ENCODE results near the gene FAM219A. TPM values are rescaled to one million over a fixed set of nuclear protein-coding genes. Genes with fewer than 3 reads are reported as not detected.
A peak's percentile ranks its signal among the peaks of the same experiment; 100 is the strongest.

Gene FAM219A
- total RNA-seq, 1 experiment from 2014 or later: 14.7 TPM

- H3K27me3 ChIP-seq (replicated peaks; ENCODE audit: control insufficient read depth, insufficient read depth, low read length): no peaks in the 10 kb centered on the region
- Mint-ChIP-seq H3K9me3 (ENCODE audit: unreplicated experiment) (no peaks in the 10 kb centered on the region), H3K4me3 (ENCODE audit: unreplicated experiment) (peak overlapping the region; percentile 81), H3K27me3 (ENCODE audit: insufficient read depth, unreplicated experiment) (no peaks in the 10 kb centered on the region), H3K27ac (ENCODE audit: unreplicated experiment) (peak overlapping the region; percentile 59), H3K4me1 (ENCODE audit: low read depth, unreplicated experiment) (peaks cover 16% of the 10 kb centered on the region), H3K36me3 (ENCODE audit: insufficient read depth, unreplicated experiment) (peaks cover 8% of the 10 kb centered on the region)
- POLR2A ChIA-PET: no interaction called here
- CTCF ChIA-PET: no interaction called here
- no peak for DNase-seq
- H3K4me3 ChIP-seq (ENCODE audit: low read depth, low read length): no peak overlapping the region
- no peaks in the 10 kb centered on the region; the same call in 1 of the 2 replicates for H3K4me1 ChIP-seq
- no TSS peak for BruUV-seq (replicated peaks)
- no peak for TF ChIP-seq CTCF (IDR thresholded peaks at IDR 0.05; ENCODE audit: insufficient read depth in 1 of 2, low read depth in 1 of 2, low read length in 1 of 2, severe bottlenecking in 1 of 2, unreplicated experiment in 1 of 2)
- no peaks in the 10 kb centered on the region for H3K36me3 ChIP-seq (ENCODE audit: control insufficient read depth, insufficient read depth, low read length)
- intact Hi-C loops (cut with micrococcal nuclease; ENCODE audit: unreplicated experiment): loop anchor here (2.0 kb wide), 1 partner anchor 83 kb away; the partner anchor contains the start of gene MYORG
- no peaks in the 10 kb centered on the region for H3K9me3 ChIP-seq
Observed at GRCh38 chr9:34459941-34460340, 1.6 kb upstream of the FAM219A start.

GRCh38 chr9:34459356-34459755 is 986 bp upstream of the FAM219A start:
- H3K4me3 ChIP-seq (ENCODE audit: low read depth, low read length): no peak overlapping the region
- H3K36me3 Mint-ChIP-seq (ENCODE audit: insufficient read depth, unreplicated experiment): peaks cover 8% of the 10 kb centered on the region
- BruUV-seq (replicated peaks): no TSS peak
- H3K4me1 Mint-ChIP-seq (ENCODE audit: low read depth, unreplicated experiment): peaks cover 16% of the 10 kb centered on the region
- H3K27me3 Mint-ChIP-seq (ENCODE audit: insufficient read depth, unreplicated experiment): no peaks in the 10 kb centered on the region
- H3K9me3 Mint-ChIP-seq (ENCODE audit: unreplicated experiment): no peaks in the 10 kb centered on the region
- ChIA-PET CTCF (interaction anchor here (1.7 kb wide), 1 partner anchor 83 kb away, joined by 4 read pairs; the partner anchor contains the start of gene MYORG), POLR2A (no interaction called here)
- H3K4me1 ChIP-seq: no peaks in the 10 kb centered on the region; the same call in 1 of the 2 replicates
- no peaks in the 10 kb centered on the region for H3K9me3 ChIP-seq
- peak overlapping the region; percentile 81 for H3K4me3 Mint-ChIP-seq (ENCODE audit: unreplicated experiment)
- no peak for DNase-seq
- TF ChIP-seq CTCF (IDR thresholded peaks at IDR 0.05; ENCODE audit: insufficient read depth in 1 of 2, low read depth in 1 of 2, low read length in 1 of 2, severe bottlenecking in 1 of 2, unreplicated experiment in 1 of 2): no peak
- H3K36me3 ChIP-seq (ENCODE audit: control insufficient read depth, insufficient read depth, low read length): no peaks in the 10 kb centered on the region
- peak overlapping the region; percentile 59 for H3K27ac Mint-ChIP-seq (ENCODE audit: unreplicated experiment)
- intact Hi-C loops (cut with micrococcal nuclease; ENCODE audit: unreplicated experiment): loop anchor here (2.0 kb wide), 1 partner anchor 83 kb away; the partner anchor contains the start of gene MYORG
- H3K27me3 ChIP-seq (replicated peaks; ENCODE audit: control insufficient read depth, insufficient read depth, low read length): no peaks in the 10 kb centered on the region

GRCh38 chr9:34458959-34459340 is 580 bp upstream of the FAM219A start:
- Histone ChIP-seq H3K4me3 (ENCODE audit: low read depth, low read length) (peak overlapping the region; percentile 27), H3K4me1 (no peaks in the 10 kb centered on the region; the same call in 1 of the 2 replicates), H3K9me3 (no peaks in the 10 kb centered on the region), H3K27me3 (replicated peaks; ENCODE audit: control insufficient read depth, insufficient read depth, low read length) (no peaks in the 10 kb centered on the region), H3K36me3 (ENCODE audit: control insufficient read depth, insufficient read depth, low read length) (no peaks in the 10 kb centered on the region)
- H3K27ac Mint-ChIP-seq (ENCODE audit: unreplicated experiment): peak overlapping the region; percentile 59
- BruUV-seq (replicated peaks): no TSS peak
- H3K36me3 Mint-ChIP-seq (ENCODE audit: insufficient read depth, unreplicated experiment): peaks cover 8% of the 10 kb centered on the region
- ChIA-PET POLR2A (interaction anchor here (0.7 kb wide), 1 partner anchor 84 kb away, joined by 3 read pairs; no protein-coding TSS in a partner anchor), CTCF (interaction anchor here (0.8 to 1.7 kb wide), 4 partner anchors 45 to 132 kb away, joined by 3 to 9 read pairs (median 4); partner anchors contain the start of gene MYORG)
- no peaks in the 10 kb centered on the region for H3K9me3 Mint-ChIP-seq (ENCODE audit: unreplicated experiment)
- peak overlapping the region; percentile 81 for H3K4me3 Mint-ChIP-seq (ENCODE audit: unreplicated experiment)
- no peak for DNase-seq
- H3K4me1 Mint-ChIP-seq (ENCODE audit: low read depth, unreplicated experiment): peaks cover 16% of the 10 kb centered on the region
- TF ChIP-seq CTCF (IDR thresholded peaks at IDR 0.05; ENCODE audit: insufficient read depth in 1 of 2, low read depth in 1 of 2, low read length in 1 of 2, severe bottlenecking in 1 of 2, unreplicated experiment in 1 of 2): no peak
- no peaks in the 10 kb centered on the region for H3K27me3 Mint-ChIP-seq (ENCODE audit: insufficient read depth, unreplicated experiment)
- intact Hi-C loops (cut with micrococcal nuclease; ENCODE audit: unreplicated experiment): loop anchor here (1.0 to 2.0 kb wide), 3 partner anchors 25 to 82 kb away; partner anchors contain the start of gene MYORG

Data from Caco-2 (cell line).